ENCODE data around the gene CHMP4B. TPM values are rescaled to one million over a fixed set of nuclear protein-coding genes. Genes with fewer than 3 reads are reported as not detected.

The CHMP4B gene
- total RNA-seq, 1 experiment from 2014 or later = 68.9 TPM

DNA sequence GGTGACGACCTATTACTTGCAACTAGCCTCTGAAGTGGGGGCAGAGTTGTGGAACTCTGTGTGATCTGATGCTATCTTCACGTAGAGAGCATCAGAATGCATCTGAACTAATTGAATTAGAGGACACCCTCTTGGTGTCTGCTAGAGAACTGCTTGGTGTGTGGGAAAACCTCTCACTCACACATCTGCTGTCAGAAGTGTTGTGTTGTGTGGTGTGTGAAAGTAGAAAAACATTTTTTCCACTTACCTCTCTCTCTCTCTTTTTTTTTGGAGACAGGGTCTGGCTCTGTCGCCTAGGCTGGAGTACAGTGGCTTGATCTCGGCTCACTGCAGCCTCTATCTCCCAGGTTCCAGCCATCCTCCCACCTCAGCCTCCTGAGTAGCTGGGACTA, 90.0 kb downstream of the CHMP4B start:
- no peak for DNase-seq (ENCODE audit: low spot score)
- H3K27me3 ChIP-seq (replicated peaks; ENCODE audit: insufficient read depth, low read depth, low read length, poor library complexity) = no peaks in the 10 kb centered on the region
- BruUV-seq (replicated peaks) = no TSS peak
- H3K9me3 ChIP-seq (ENCODE audit: low read depth, low read length, poor library complexity, severe bottlenecking) = no peaks in the 10 kb centered on the region
- no peak overlapping the region for H3K4me3 ChIP-seq (ENCODE audit: low read depth, low read length, poor library complexity, severe bottlenecking)
- H3K4me1 ChIP-seq (ENCODE audit: insufficient read depth, low read length, poor library complexity, severe bottlenecking) = peaks cover 4% of the 10 kb centered on the region
- no peak overlapping the region for H3K27ac ChIP-seq (ENCODE audit: low read depth, low read length, poor library complexity, severe bottlenecking)
- no peak for TF ChIP-seq CTCF (conservative IDR thresholded peaks at IDR 0.05; ENCODE audit: low read depth, low read length)
- TF ChIP-seq EZH2 (IDR thresholded peaks at IDR 0.05; ENCODE audit: borderline replicate concordance, low read depth, low read length, poor library complexity, severe bottlenecking) = no peak
- CTCF ChIA-PET = no interaction called here
- H3K36me3 ChIP-seq (ENCODE audit: insufficient read depth, low read length, poor library complexity, severe bottlenecking) = no peaks in the 10 kb centered on the region
- intact Hi-C loops (cut with micrococcal nuclease; ENCODE audit: unreplicated experiment) = no loop called here
- POLR2A ChIA-PET (ENCODE audit: low non-redundant PET) = no interaction called here

DNA sequence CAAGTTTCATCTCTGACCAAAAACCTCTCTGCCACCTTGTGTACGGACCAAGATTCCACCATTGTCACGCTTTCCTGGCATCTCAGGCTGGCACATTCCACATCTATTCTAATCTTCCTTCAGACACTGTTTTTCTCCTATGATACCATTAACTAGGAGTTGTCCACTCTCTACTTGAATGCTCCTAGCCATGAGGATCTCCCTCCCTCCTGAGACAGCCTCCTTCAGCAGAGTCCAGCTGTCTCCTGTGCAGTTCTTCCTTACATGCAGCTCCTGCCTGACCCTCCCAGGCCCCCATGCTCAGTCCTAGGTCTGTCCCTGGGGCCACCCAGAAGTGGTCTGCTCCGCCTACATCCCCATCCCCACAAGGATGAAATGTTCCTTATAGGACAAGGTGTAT, 90.9 kb downstream of the CHMP4B start:
- Histone ChIP-seq H3K27me3 (replicated peaks; ENCODE audit: insufficient read depth, low read depth, low read length, poor library complexity) (no peaks in the 10 kb centered on the region), H3K9me3 (ENCODE audit: low read depth, low read length, poor library complexity, severe bottlenecking) (no peaks in the 10 kb centered on the region), H3K36me3 (ENCODE audit: insufficient read depth, low read length, poor library complexity, severe bottlenecking) (no peaks in the 10 kb centered on the region), H3K4me1 (ENCODE audit: insufficient read depth, low read length, poor library complexity, severe bottlenecking) (no peaks in the 10 kb centered on the region), H3K4me3 (ENCODE audit: low read depth, low read length, poor library complexity, severe bottlenecking) (no peak overlapping the region), H3K27ac (ENCODE audit: low read depth, low read length, poor library complexity, severe bottlenecking) (no peak overlapping the region)
- ChIA-PET POLR2A (ENCODE audit: low non-redundant PET) (no interaction called here), CTCF (no interaction called here)
- BruUV-seq (replicated peaks) = no TSS peak
- TF ChIP-seq EZH2 (IDR thresholded peaks at IDR 0.05; ENCODE audit: borderline replicate concordance, low read depth, low read length, poor library complexity, severe bottlenecking) (no peak), CTCF (conservative IDR thresholded peaks at IDR 0.05; ENCODE audit: low read depth, low read length) (no peak)
- intact Hi-C loops (cut with micrococcal nuclease; ENCODE audit: unreplicated experiment) = no loop called here
- DNase-seq (ENCODE audit: low spot score) = no peak

Other genes starting within 250 kb of the CHMP4B start
- 0.13 and 0.22 TPM in 2 replicates for gene C20orf144, start 149.0 kb upstream of the CHMP4B start, total RNA-seq (2021)
- gene ACTL10, start 144.4 kb upstream of the CHMP4B start, total RNA-seq (2021) = 0.39 and 0.47 TPM in 2 replicates
- gene NECAB3, start 136.9 kb upstream of the CHMP4B start, total RNA-seq (2021) = 83.1 and 100 TPM in 2 replicates
- 86.0 and 87.0 TPM in 2 replicates for gene E2F1, start 125.0 kb upstream of the CHMP4B start, total RNA-seq (2021)
- gene PXMP4, start 91.0 kb upstream of the CHMP4B start, total RNA-seq (2021) = 7.5 and 9.7 TPM in 2 replicates
- gene ZNF341, start 79.4 kb upstream of the CHMP4B start, total RNA-seq (2021) = 4.7 and 5.0 TPM in 2 replicates
- gene RALY, start 182.6 kb downstream of the CHMP4B start, total RNA-seq (2021) = 185 and 195 TPM in 2 replicates